Stimulated activated CD4-positive, alpha-beta T cell treated with anti-CD3 and anti-CD28 coated beads, Interleukin-15, amount 100 ng/mL, for 24 hours (primary cell): Measurements from ENCODE around the gene PAK1.

Source experiments
- DNase-seq: peaks from one replicate; pipeline ENCODE4 v3.0.0-alpha.2; 2020

The PAK1 gene

GRCh38 chr11:77472991-77473800 is 698 bp downstream of the PAK1 start:
- DNase-seq = peak; percentile 66

GRCh38 chr11:77471558-77472193 is 2.2 kb downstream of the PAK1 start:
- DNase-seq = peak; percentile 13

DNA sequence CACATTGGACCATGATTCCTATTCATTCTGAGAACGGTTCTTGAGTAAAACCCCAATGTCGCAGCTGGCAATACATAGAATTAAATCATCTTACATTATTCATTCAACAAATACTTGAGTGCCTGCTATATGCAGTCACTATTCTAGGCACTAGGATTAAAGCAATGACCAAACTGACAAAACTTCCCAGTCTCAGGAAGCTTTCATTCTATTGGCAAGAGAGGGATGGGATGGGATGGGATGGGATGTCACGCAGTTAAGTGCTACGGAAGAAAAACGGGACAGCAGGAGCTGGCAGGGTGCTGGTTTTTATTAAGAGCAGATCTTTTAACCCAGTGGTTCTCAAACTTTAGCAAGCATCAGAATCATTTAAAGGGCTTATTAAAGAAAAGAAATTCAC is 2.9 kb downstream of the PAK1 start:
- DNase-seq = no peak

GRCh38 chr11:77470504-77470903 is 3.4 kb downstream of the PAK1 start:
- no peak for DNase-seq

DNA sequence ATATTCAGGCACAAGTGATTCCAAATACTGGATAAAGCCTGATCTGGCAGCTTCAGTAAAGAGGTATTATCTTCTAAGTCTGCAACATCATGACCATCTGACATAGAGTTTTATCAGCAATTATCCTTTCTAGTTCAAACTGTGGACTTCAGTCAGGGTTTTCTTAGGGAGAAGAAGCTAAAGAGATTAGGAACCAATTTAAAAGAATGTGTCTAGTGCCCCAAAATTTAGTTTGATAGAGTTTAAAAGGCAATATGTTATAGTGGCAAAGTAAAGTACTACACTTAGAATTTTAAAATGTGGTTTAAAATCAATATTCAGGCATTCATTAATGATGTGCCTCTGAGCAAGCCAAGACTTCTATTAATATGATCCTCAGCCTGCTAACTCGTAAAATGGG is 5.4 kb downstream of the PAK1 start:
- DNase-seq = no peak

DNA sequence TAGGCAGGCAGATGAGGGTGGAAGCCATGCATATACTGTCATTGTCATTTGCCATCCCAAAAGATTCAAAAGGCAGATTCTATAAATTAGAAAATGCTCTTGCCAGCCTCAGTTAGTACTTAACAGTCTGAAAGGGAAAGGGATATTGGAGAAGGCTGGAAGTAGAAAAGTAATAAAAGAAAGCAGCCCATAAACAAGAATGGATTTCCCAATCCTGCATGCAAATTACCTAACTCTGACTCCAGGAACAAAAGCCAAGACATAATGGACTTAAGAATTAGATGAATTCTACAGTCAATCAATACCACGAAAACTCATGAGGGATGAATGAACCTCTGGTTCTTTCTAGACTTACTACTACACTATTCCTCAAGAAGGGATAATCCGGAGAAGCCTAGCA is 5.9 kb downstream of the PAK1 start:
- DNase-seq = no peak

DNA sequence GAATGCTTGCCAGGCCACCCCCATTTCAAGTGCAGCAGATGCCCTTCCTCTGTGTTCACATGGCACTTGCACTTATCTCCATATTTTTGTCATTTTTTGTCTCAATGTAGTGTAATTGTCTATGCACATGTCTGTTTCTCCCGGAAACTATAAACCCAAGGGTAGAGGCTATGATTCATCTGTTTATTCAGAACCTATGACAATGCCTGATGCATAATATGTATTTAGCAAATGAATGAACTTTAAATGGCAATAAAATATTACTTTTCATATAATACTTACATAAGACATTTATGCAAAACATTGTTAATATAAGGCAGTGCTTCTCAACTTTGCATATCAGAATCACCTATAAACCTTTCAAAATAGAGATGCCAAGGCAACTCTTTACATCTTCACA is 6.7 kb downstream of the PAK1 start:
- no peak for DNase-seq

DNA sequence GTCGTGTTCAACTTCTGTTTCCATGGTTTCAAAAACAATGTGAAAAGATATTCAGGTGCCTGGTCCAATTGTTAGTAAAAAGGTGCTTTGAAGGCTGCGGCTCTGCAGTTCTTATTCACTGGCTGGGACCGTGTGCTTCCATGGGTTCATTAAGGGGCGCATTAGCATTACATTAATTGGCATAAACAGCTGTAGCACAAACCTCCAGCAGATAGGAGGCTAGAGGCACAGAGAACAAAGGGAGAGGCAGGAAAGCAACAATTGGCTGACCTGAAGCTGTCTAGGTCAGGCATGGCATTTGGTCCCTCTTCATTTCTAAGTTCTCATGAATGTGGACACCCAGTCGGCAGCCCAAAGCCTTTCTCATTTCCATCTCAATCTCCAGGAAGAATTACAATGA is 16.6 kb downstream of the PAK1 start:
- no peak for DNase-seq

DNA sequence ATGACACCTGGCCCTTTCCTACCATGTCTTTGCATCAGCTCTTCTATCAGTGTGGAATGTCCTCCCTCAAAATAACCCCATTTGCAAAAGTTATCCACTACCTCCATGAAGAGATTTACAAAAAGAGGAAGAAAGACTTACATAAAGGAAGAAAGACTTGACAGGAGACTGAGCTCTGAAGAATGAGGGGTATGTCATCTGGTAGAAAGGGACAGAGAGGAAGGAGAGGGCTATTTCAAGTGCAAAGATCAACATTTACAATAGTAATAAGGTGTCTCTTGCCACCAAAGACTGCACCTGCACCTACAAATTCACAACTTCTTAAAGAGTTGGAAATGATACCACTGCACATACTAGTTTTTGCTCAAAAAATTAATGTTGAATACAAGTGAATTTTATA is 18.2 kb downstream of the PAK1 start:
- no peak for DNase-seq

DNA sequence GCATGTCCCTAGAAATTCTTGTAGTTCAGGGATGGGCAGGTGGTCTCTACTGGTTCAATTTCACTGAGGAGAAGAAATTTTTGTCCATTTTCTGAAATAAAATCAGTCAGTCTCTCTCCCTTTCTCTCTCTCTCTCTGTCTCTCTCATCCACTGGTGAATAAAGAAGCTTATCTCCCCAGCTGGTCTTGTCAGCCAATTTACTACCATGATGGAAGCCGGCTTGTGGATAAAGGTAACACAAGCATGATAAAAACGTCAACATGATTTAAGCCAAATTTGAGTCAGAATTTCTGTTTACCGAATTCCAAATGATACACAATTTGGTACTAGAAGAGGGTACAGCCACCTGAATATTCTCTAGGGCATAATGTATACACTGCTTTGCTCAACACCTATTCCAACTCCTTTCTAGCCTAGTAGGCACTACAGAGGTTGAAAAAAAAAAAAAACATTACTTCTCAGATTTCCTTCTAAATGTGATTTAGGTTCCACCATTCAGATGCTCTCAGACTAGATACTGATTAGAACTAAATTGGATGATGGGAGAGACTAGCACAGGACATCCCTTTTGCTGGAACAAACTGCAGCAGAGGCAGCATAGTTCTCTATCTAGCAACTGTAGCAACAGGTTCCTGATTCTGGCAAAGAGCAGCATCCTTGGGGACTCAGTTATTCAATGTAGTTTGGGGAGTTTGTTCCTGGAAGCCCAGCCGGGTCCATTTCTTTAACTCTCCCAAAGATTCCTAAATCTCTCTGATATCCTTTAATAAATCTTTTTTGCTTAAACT is 18.8 kb downstream of the PAK1 start:
- no peak for DNase-seq

DNA sequence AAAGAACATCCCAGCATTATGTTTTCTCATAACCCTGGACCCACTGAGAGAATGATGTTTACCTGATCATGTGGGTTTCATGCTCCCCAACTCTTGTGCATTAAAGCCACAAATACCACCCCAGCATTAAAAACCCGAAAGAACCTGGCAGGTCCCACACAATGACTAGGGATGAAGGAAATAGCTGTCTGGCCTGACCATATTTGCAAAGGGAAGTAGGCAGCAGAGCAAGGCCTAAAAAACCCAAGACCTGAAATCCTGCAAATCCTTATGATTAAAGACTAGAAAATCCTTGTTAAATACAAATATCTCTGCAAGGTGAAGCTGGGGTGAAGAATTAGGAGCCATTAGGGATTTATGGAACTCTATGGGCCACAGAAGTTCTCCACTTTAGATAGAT is 23.7 kb downstream of the PAK1 start:
- DNase-seq = no peak

DNA sequence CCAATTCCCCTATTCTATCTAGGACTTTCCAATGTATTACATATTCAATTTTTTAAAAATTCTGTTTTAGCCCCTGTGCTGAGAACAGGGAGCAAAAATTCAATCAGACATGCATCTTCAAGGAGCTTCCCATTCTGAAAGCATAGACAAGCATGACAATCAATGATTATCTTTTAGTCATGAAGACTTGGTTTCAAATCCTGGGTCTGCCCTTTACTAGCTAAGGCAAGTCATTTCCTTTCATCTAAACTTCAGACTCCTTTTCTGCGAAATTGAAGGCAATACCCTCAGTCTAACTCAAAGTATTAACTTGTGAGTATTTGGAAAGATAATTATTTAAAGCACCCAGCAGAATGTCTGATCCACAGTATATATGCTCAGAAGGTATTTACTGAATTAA is 24.1 kb downstream of the PAK1 start:
- no peak for DNase-seq

- DNase-seq = no peak
Observed at GRCh38 chr11:77449060-77449521, 24.8 kb downstream of the PAK1 start.

GRCh38 chr11:77448269-77448668 is 25.6 kb downstream of the PAK1 start:
- DNase-seq = no peak

- no peak for DNase-seq
Observed at GRCh38 chr11:77446911-77447629, 26.8 kb downstream of the PAK1 start.

DNA sequence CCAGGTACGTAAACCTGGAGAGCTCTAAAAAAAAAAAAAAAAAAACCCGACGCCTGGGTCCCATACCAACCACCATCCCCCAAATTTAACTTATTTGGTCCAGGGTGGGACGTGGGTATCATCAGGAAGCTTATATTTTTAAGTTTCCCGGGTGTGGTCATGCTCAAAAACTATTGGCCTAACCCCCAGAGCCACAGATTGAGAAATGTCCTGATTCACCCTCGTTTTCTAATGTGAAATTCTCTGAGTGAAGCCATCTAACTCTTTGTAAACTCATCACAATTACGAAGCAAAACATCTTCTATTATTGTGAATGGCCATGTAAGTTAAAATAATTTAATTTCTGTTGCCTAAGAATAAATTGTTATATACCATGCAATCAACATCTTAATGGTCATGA is 29.6 kb downstream of the PAK1 start:
- DNase-seq = no peak

- no peak for DNase-seq
Observed at GRCh38 chr11:77442394-77443053, 31.4 kb downstream of the PAK1 start.

GRCh38 chr11:77441426-77441825 is 32.5 kb downstream of the PAK1 start:
- DNase-seq = no peak

- DNase-seq = no peak
Observed at GRCh38 chr11:77440678-77441077, 33.2 kb downstream of the PAK1 start.

DNA sequence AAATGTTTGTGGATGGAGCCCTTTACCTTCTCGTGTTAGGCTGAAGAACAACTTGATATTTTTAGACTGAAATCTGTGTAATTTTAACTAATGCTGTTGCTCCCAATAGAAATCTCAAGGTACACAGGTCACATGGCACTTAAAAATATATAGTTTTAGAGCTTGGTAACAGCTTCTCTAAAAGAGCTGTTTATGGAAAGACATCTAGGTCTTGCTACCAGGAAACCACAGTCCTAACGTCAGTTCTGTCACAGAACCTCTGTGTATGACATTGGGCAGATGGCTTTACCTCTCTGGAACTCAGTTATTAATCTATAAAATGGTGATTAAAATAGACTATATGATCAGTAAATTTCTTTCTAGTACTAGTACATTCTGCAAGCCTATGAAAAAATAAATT is 35.4 kb downstream of the PAK1 start:
- DNase-seq = no peak

- DNase-seq = no peak
Observed at GRCh38 chr11:77436969-77437368, 36.9 kb downstream of the PAK1 start.

DNA sequence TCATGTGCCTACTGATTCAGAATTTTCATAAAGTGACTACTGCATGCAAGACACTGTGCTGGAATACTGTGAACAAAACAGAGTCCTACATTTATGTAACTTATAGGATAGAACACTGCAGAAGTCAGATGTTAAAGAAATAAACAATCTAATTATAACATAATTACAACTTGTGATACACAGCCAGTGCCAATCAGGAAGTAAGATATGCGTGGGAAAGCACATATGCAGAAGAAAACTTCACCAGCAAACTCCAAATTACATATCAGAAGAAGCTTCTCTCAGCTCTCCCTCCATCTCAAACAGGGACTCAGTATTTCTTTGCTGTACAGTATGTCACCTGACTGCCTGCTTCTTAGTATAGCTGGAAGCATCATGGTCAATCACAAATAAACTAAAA is 37.4 kb downstream of the PAK1 start:
- no peak for DNase-seq

- DNase-seq = no peak
Observed at GRCh38 chr11:77435972-77436371, 37.9 kb downstream of the PAK1 start.
